HT1080 (cell line): ENCODE measurements around the gene MBTPS1. TPM values are rescaled to one million over a fixed set of nuclear protein-coding genes. Genes with fewer than 3 reads are reported as not detected.

Experiments
- DNase-seq: peaks from one replicate; pipeline ENCODE4 v3.0.0-alpha.2; 2015; ENCODE audit warnings: low read depth
- total RNA-seq: library from RNA; depleted of rRNA; stranded (reverse); fragments of >200 nt; shearing (Covaris generic); gene quantifications from 2 replicates; pipeline ENCODE4 v1.2.3, GENCODE V29; 2014

MBTPS1 gene
- total RNA-seq, 1 experiment from 2014 or later: 72.8 TPM

DNA sequence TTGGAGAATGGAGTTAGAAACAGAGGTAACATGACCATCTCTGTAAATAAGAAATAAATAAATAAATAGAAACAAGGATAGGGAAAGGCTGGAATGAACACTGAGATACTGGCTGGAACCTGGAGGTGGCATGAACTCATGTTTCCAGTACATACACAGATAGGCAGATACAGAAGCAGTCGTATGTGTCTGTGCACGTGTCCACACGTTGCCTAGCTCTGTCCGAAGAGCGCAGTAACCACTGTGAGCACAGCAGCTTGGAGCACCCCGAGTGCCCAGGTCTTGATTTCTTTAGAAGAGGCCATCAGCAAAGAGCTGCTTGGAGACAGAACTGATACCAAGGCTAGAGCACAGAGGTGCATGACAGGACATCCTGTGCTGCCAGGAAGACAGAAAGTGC, 37.1 kb downstream of the MBTPS1 start:
- no peak for DNase-seq

GRCh38 chr16:84075376-84075775, 41.4 kb downstream of the MBTPS1 start:
- no peak for DNase-seq

GRCh38 chr16:84074721-84075120, 42.0 kb downstream of the MBTPS1 start:
- DNase-seq: no peak

GRCh38 chr16:84072014-84072413, 44.7 kb downstream of the MBTPS1 start:
- DNase-seq: peak; percentile 12

GRCh38 chr16:84071121-84071520, 45.6 kb downstream of the MBTPS1 start:
- DNase-seq: no peak

- DNase-seq: no peak
Measured at GRCh38 chr16:84069540-84069939, 47.2 kb downstream of the MBTPS1 start.

- DNase-seq: no peak
Measured at GRCh38 chr16:84068783-84069462, 47.8 kb downstream of the MBTPS1 start.

DNA sequence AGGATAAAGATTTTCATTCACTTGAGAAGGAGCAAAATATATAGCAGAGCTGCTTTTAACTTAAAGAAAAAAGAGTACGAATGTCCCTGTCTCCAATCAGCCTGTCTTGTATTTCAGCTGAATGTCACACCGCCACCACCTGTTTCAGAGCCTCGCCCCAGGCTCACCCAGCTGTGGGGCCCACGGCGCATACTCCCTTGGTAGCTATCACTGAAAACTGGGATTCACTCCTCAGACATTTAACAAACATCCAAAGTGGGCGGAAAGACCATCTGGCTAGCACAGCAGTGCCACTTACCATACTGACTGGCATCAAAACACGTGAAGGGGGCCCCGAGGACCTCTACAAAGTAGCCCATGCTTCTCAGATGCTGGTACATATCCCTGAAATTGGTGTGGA, 48.7 kb downstream of the MBTPS1 start:
- no peak for DNase-seq

GRCh38 chr16:84067640-84068039, 49.1 kb downstream of the MBTPS1 start:
- no peak for DNase-seq

DNA sequence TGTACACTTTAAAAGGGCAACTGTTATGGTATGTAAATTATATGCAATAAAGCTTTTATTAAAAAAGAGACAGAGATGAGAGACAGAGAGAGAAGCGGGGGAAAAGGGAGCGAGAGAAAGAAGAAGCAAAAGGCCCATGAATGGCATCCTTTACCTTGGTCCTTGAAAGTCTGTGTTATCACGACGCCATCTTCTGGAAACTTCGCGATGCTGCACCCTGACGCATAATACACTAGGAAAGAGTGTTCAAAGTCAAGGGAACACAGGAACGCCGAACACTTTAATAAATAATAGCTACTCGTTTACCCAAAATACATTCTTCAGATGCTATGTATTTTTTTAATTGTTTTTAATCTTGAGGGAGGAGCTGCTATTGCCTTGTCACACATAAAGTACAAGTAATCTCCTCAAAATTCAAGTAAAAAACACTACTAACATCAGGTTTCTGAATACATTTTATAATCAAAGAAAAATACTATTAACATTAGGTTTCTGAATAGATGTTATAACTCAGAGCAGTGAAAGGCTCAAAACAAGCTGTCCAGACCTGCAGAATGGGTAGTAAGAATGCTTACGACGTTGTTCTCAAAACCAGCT, 51.1 kb downstream of the MBTPS1 start:
- peak; percentile 41 for DNase-seq

DNA sequence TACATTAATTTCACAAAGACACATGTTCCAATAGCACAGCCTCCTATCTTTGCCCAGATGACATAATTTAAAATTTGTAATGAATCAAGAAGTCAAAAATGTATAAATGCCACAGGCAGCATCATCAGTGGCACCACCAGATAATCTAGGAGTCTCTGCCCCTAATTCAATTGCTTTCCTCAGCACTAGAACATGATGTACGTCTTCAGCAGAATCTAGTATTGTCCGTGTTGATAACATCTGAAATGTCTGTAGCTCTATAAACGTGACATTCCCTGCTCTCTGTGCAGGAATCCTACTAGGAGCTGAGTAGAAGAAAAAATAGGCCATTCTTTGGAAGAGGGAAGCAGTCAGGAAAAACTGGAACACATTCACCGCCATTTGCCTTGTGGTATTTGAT, 52.8 kb downstream of the MBTPS1 start:
- DNase-seq: no peak

DNA sequence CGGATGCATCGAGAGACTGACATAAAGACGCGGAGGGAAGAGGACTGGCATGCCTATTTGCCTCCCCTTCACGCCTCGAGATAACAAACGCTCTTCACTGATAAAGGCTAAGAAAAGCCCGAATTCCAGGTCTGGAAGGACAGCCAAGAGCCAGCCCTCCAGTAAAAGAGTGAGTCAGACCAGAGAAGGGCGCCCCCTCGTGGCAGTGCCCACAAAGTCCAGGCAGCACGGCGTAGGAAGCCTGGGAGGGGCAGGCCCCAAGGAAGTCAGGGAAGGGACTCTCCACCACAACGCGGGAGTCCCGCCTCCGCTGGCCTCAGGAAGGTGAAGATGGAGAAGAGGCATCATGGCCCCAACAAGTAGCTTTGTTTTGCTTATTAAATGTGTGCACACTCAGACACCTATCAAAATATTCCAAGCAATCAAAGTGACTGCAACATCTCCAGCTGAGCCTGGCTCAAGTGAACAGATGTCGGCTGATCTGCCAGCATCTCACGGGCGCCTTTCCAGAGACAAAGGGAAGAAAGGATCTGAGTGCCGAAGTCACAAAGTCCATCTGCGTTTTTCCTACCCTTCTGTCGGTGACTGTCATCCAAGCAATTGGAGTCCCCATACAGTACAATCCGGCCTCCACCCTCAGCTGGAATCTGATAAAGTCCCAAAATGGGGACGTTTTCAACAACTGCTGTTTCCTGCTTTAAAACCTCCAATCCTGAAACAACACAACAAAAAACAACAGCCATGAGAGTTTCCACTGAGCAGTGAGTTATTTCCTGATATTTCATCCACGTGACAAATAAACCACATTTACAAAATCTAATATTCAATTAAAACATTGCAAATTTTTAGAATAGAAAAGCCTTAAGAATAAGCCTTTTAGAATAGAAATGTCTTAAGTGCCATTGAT, 53.8 kb downstream of the MBTPS1 start:
- DNase-seq: peak; percentile 81

DNA sequence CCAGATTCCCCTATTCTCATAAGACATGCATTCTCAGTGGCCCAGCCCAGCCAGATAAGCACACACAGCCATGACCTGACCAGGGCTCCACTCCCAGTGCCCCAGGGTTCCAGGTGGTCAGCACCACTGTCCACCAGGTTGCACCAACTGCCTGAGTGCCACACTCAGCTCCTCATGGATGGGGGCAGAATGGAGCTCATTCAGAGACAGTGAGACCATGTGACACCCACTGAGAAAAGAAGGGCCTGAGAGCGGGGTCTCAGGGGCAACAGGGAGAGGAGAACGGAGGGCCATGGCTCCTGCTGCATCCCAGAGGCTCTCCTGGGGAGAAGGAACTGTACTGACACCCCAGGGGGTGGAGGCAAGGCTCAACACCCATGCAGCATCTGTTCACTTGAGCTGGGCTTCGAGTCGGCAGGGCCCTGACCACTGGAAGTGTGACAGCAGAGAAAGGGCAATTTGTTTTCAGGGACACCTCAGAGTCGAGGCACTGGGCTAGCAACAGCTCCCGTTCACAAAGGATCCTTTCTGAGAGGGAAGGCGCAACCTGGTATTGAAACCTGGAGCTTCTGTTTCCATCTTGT, 55.4 kb downstream of the MBTPS1 start:
- no peak for DNase-seq

DNA sequence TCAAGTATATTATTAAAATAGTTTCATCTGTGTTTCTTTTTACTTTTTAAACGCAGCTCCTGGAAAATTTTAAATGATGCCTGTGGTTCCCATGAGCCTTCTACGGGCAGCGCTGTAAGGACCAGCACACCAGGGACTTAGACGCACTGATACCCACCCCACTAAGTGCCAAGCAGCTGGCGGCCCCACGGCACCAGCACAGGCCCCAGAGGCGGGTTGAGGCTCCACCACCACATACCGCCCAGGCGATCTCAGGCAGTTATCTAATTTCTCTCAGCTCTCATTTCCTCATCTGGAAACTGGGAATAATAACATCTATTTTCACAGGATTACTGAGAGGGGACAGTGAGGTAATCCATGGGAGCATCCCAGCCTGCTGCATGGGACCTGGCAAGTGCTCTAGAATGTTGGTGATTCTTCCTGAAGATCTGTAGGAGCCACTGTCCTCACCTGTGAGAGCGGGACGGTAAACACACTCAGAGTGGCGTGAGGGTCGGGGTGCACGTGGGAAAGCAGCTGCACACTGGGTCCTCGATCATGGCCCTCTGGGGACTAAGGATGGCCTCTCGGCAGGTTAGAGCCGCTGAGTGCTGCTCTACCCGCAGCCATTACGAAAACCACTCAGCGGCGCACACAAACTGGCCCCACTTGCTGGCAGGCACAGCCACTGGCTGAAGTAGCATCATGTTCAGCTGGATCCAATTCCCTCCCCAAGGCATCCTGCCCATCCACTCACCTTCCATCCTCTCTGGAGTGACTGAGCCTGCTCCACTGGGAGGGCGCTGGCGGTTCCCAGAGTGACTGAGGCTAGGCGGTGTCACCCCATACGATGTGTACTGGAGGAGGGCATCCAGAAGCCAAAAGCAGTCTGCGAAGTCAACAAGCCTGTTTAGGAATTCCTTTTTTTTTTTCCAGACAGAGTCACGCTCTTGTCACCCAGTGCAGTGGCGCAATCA, 56.5 kb downstream of the MBTPS1 start:
- DNase-seq: no peak

- DNase-seq: no peak
Measured at GRCh38 chr16:84059111-84059510, 57.6 kb downstream of the MBTPS1 start.

- DNase-seq: no peak
Measured at GRCh38 chr16:84058664-84059063, 58.1 kb downstream of the MBTPS1 start.

DNA sequence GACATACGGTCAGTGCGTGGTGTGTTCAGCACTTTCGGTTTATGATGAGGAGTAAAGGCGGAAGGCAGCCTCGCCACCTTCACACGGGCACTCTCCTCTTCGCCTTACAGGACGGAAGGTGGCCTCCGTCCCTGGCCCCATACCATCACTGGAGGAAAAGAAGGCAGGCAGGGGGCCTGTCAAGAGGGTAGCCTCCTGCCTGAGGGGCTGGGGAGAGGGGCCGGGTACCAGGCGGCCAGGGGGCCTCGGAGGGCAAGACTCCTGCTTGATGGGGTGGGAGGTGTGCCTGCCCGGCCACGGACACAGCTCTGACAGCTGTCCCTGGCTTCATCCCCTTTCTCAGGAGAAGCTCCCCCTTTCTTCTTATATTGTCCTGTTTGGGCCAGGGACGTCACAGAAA, 58.5 kb downstream of the MBTPS1 start:
- no peak for DNase-seq

DNA sequence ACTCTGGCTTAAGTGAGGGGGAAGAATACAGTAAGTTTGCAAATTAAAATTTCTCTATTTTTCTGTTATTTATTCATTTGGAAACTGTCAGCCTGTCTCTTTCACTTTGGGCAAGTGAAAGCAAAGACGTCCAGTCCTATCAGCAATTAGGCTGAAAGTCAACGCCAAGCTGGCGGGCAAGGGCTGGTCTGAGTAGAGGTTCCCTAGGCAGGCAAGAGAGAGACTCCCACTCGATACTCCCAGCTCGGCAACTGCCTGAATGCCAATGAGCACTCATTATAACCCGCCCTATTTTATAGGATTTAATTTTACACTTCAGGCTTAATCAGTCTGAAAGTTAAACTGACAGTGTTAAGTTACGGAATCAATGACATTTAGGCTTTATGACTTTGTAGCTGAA, 59.8 kb downstream of the MBTPS1 start:
- no peak for DNase-seq

GRCh38 chr16:84055801-84056634, 60.7 kb downstream of the MBTPS1 start:
- DNase-seq: no peak

DNA sequence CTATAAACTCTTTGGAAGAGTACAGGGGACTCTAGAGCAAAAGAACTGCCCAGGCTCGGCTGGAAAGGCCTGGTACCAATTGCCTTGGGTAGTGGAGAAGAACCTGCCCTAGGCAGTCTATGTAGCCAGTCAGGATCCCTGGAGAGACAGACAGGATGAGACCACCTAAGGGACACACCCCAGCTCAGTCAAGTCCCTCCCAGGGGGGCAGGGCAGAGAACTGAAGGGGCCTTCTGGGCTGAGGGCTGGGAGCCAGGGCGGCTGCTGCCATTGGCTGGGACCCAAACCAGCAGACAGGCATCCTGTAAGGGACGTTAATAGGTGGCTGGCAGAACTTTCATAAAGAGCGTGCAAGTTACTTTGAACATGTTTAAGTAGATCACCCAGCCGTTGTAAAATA, 61.4 kb downstream of the MBTPS1 start:
- DNase-seq: no peak
